ENCODE measurements around the gene PRRC2B. TPM values are rescaled to one million over a fixed set of nuclear protein-coding genes. Genes with fewer than 3 reads are reported as not detected.
A peak's percentile ranks its signal among the peaks of the same experiment; 100 is the strongest.

PRRC2B gene
- total and polyA plus RNA-seq, 2 experiments from 2014 or later = 45.0 to 193 TPM

DNA sequence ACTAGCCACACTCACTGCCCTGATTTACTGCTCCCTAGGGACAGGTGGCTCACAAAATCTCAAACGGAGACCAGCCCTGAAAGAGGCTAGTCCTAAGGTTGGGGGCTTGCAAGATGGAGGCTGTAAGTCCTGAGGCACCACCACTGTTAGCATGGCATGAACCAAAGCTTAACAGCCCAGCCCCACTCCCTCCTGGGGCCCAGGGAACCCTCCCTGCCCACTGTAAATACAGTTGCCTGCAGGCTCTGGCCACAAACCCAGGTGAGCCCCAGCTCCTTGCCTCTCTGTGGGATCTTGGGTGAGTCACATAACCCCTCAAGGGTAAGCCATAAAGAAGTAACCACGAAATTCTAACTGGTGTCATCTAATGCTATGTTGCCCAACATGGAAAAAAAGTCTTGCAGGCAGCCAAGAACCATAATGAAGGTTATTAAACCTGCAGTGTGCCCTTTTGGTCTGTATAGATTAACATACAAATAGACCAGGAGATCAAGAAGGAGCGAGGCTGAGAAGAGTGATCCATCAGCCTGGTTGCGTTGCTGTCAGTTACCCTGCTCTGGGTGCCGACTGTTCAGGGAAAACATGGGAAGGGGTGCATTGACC lies 107.2 kb downstream of the PRRC2B start:
- Mint-ChIP-seq H3K4me1 (peaks cover 21% of the 10 kb centered on the region), H3K4me3 (peak overlapping the region; percentile 85), H3K27me3 (ENCODE audit: insufficient read depth, low read depth, poor library complexity) (peaks cover 46% of the 10 kb centered on the region), H3K9me3 (no peaks in the 10 kb centered on the region; the same call in 2 of the 3 replicates), H3K27ac (no peak overlapping the region), H3K36me3 (ENCODE audit: low read depth) (peaks cover 53% of the 10 kb centered on the region)
- Histone ChIP-seq H3K4me1 (ENCODE audit: insufficient read depth) (peaks cover 9% of the 10 kb centered on the region; the same call in 1 of the 2 replicates), H3K4me3 (no peak overlapping the region), H3F3A (replicated peaks; ENCODE audit: low read depth) (peaks cover 51% of the 10 kb centered on the region), H3K27me3 (ENCODE audit: insufficient read depth) (no peaks in the 10 kb centered on the region; the same call in 1 of the 2 replicates), H3K4me2 (no peak overlapping the region), H3K9me2 (ENCODE audit: insufficient read depth) (no peaks in the 10 kb centered on the region), H2AFZ (no peak overlapping the region), H4K20me1 (replicated peaks; ENCODE audit: insufficient read depth) (peaks cover 18% of the 10 kb centered on the region), H3K36me3 (ENCODE audit: insufficient read depth) (peaks cover 32% of the 10 kb centered on the region), H3K79me2 (replicated peaks; ENCODE audit: insufficient read depth) (peaks cover 6% of the 10 kb centered on the region), H3K27ac (ENCODE audit: low read depth) (peak overlapping the region; percentile 72; the same call in 1 of the 2 replicates)
- no peak for ATAC-seq
- DNase-seq (ENCODE audit: low spot score) = no peak
- TF ChIP-seq ETS1 (IDR thresholded peaks at IDR 0.05) = no peak
- peak; percentile 29; the same call in 1 of the 2 replicates for TF ChIP-seq POLR2AphosphoS5 (IDR thresholded peaks at IDR 0.05; ENCODE audit: low read depth)

DNA sequence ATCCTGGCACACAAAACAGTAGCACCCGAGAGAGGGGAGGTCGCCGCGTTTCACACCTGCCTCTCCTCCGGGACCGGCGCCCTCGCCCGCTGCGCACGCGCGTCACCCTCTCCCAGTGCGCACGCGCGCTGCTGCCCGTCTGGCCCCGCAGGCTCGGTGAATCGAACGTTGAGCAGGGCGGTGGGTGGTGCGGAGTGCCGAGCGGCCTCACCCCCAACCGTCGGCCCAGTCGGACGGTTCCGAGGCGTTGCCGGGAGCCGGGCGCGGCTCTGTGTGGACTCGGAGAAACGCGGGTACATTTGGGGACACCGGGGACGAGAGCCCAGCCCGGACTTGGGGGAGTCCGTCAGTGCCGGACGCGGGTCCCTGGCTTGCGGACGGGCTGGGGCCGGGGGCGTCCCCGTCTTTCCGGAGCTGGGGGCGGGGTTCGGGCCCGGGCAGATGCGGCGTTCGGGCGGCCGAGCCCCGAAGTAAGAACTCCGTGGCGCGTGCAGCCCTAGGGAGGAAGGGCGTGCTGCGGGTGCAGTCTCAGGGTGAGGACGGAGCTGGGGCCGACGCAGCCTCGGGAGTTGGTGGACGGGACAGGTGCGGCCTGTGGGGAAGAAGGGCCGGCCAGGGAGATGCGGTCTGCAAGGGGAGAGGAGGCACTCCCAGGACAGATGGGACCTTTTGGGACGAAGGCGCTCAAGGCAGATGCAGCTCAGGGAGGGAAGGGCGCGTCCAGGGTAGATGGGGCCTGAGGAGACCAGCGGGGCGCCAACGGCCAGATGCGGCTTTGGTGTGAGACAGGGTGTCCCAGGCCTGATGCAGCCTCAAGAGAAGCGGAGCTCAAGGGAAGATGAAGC lies 109.1 kb downstream of the PRRC2B start, which contains the start of gene POMT1:
Gene POMT1, plus strand, starts transcription at position 138 of the 845 bp plus-strand sequence. CDS start 1,301 bp downstream, outside the sequence.
- peaks cover 21% of the 10 kb centered on the region for H3K4me1 Mint-ChIP-seq
- Histone ChIP-seq H3K36me3 (ENCODE audit: insufficient read depth) (peaks cover 15% of the 10 kb centered on the region), H3F3A (replicated peaks; ENCODE audit: low read depth) (peaks cover 42% of the 10 kb centered on the region), H3K9me2 (ENCODE audit: insufficient read depth) (no peaks in the 10 kb centered on the region), H3K4me1 (ENCODE audit: insufficient read depth) (peaks cover 9% of the 10 kb centered on the region; the same call in 1 of the 2 replicates), H3K4me3 (peak within 1 kb of the TSS; percentile 98), H3K79me2 (replicated peaks; ENCODE audit: insufficient read depth) (peaks cover 6% of the 10 kb centered on the region), H3K4me2 (peak within 1 kb of the TSS; percentile 91), H4K20me1 (replicated peaks; ENCODE audit: insufficient read depth) (peaks cover 4% of the 10 kb centered on the region), H3K27me3 (ENCODE audit: insufficient read depth) (no peaks in the 10 kb centered on the region; the same call in 1 of the 2 replicates), H3K27ac (ENCODE audit: low read depth) (peak within 1 kb of the TSS; percentile 84), H2AFZ (peak within 1 kb of the TSS; percentile 97)
- peak within 1 kb of the TSS; percentile 85 for H3K4me3 Mint-ChIP-seq
- no peaks in the 10 kb centered on the region for H3K9me3 Mint-ChIP-seq
- DNase-seq (ENCODE audit: low spot score) (peak; percentile 92), ATAC-seq (peak; percentile 69)
- peaks cover 45% of the 10 kb centered on the region for H3K36me3 Mint-ChIP-seq (ENCODE audit: low read depth)
- H3K27me3 Mint-ChIP-seq (ENCODE audit: insufficient read depth, low read depth, poor library complexity) = peaks cover 33% of the 10 kb centered on the region
- H3K27ac Mint-ChIP-seq = 0 out of 2 replicates have a peak within 1 kb of the TSS, but pooled peaks have one; percentile 36
- TF ChIP-seq, protein P1, sequence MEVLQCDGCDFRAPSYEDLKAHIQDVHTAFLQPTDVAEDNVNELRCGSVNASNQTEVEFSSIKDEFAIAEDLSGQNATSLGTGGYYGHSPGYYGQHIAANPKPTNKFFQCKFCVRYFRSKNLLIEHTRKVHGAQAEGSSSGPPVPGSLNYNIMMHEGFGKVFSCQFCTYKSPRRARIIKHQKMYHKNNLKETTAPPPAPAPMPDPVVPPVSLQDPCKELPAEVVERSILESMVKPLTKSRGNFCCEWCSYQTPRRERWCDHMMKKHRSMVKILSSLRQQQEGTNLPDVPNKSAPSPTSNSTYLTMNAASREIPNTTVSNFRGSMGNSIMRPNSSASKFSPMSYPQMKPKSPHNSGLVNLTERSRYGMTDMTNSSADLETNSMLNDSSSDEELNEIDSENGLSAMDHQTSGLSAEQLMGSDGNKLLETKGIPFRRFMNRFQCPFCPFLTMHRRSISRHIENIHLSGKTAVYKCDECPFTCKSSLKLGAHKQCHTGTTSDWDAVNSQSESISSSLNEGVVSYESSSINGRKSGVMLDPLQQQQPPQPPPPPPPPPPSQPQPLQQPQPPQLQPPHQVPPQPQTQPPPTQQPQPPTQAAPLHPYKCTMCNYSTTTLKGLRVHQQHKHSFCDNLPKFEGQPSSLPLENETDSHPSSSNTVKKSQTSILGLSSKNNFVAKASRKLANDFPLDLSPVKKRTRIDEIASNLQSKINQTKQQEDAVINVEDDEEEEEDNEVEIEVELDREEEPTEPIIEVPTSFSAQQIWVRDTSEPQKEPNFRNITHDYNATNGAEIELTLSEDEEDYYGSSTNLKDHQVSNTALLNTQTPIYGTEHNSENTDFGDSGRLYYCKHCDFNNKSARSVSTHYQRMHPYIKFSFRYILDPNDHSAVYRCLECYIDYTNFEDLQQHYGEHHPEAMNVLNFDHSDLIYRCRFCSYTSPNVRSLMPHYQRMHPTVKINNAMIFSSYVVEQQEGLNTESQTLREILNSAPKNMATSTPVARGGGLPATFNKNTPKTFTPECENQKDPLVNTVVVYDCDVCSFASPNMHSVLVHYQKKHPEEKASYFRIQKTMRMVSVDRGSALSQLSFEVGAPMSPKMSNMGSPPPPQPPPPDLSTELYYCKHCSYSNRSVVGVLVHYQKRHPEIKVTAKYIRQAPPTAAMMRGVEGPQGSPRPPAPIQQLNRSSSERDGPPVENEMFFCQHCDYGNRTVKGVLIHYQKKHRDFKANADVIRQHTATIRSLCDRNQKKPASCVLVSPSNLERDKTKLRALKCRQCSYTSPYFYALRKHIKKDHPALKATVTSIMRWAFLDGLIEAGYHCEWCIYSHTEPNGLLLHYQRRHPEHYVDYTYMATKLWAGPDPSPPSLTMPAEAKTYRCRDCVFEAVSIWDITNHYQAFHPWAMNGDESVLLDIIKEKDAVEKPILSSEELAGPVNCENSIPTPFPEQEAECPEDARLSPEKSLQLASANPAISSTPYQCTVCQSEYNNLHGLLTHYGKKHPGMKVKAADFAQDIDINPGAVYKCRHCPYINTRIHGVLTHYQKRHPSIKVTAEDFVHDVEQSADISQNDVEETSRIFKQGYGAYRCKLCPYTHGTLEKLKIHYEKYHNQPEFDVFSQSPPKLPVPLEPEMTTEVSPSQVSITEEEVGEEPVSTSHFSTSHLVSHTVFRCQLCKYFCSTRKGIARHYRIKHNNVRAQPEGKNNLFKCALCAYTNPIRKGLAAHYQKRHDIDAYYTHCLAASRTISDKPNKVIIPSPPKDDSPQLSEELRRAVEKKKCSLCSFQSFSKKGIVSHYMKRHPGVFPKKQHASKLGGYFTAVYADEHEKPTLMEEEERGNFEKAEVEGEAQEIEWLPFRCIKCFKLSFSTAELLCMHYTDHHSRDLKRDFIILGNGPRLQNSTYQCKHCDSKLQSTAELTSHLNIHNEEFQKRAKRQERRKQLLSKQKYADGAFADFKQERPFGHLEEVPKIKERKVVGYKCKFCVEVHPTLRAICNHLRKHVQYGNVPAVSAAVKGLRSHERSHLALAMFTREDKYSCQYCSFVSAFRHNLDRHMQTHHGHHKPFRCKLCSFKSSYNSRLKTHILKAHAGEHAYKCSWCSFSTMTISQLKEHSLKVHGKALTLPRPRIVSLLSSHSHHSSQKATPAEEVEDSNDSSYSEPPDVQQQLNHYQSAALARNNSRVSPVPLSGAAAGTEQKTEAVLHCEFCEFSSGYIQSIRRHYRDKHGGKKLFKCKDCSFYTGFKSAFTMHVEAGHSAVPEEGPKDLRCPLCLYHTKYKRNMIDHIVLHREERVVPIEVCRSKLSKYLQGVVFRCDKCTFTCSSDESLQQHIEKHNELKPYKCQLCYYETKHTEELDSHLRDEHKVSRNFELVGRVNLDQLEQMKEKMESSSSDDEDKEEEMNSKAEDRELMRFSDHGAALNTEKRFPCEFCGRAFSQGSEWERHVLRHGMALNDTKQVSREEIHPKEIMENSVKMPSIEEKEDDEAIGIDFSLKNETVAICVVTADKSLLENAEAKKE (CRISPR knock-in tag; IDR thresholded peaks at IDR 0.05) = no peak
- peak; percentile 80 for TF ChIP-seq POLR2AphosphoS5 (IDR thresholded peaks at IDR 0.05; ENCODE audit: low read depth)
- TF ChIP-seq ZNF114 (CRISPR knock-in tag; IDR thresholded peaks at IDR 0.05) = no peak
- TF ChIP-seq, protein P2, sequence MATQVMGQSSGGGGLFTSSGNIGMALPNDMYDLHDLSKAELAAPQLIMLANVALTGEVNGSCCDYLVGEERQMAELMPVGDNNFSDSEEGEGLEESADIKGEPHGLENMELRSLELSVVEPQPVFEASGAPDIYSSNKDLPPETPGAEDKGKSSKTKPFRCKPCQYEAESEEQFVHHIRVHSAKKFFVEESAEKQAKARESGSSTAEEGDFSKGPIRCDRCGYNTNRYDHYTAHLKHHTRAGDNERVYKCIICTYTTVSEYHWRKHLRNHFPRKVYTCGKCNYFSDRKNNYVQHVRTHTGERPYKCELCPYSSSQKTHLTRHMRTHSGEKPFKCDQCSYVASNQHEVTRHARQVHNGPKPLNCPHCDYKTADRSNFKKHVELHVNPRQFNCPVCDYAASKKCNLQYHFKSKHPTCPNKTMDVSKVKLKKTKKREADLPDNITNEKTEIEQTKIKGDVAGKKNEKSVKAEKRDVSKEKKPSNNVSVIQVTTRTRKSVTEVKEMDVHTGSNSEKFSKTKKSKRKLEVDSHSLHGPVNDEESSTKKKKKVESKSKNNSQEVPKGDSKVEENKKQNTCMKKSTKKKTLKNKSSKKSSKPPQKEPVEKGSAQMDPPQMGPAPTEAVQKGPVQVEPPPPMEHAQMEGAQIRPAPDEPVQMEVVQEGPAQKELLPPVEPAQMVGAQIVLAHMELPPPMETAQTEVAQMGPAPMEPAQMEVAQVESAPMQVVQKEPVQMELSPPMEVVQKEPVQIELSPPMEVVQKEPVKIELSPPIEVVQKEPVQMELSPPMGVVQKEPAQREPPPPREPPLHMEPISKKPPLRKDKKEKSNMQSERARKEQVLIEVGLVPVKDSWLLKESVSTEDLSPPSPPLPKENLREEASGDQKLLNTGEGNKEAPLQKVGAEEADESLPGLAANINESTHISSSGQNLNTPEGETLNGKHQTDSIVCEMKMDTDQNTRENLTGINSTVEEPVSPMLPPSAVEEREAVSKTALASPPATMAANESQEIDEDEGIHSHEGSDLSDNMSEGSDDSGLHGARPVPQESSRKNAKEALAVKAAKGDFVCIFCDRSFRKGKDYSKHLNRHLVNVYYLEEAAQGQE (IDR thresholded peaks at IDR 0.05; ENCODE audit: unreplicated experiment) = no peak
- TF ChIP-seq STAT1 (IDR thresholded peaks at IDR 0.05; ENCODE audit: unreplicated experiment) = no peak
- no peak for TF ChIP-seq EZH2phosphoT487 (IDR thresholded peaks at IDR 0.05; ENCODE audit: unreplicated experiment)
